Astrocyte (in vitro differentiated cells and primary cell): ENCODE measurements around the gene MDK. TPM values are rescaled to one million over a fixed set of nuclear protein-coding genes. Genes with fewer than 3 reads are reported as not detected.
A peak's percentile ranks its signal among the peaks of the same experiment; 100 is the strongest.

Experiments
- DNase-seq: peaks from one replicate; pipeline ENCODE4 v3.0.0-alpha.2; 2010; ENCODE audit warnings: low read depth
- FAIRE-seq: peaks from 2 replicates; lab custom pipeline; 2011; peaks lifted over from hg19 to GRCh38; lab: Jason Lieb, UNC
- H2AFZ ChIP-seq: 2 replicates; pipeline ENCODE4 v1.6.0; 2012; ENCODE audit warnings: low read depth, low read length, inconsistent platforms
- H3K27ac ChIP-seq: 2 replicates; pipeline ENCODE4 v1.5.1; 2011; ENCODE audit warnings: low read depth, low read length, inconsistent platforms
- H3K27me3 ChIP-seq: 2 replicates; pipeline ENCODE4 v1.6.0; 2011; ENCODE audit warnings: low read length, inconsistent platforms; ENCODE audit not compliant: insufficient read depth
- H3K36me3 ChIP-seq: 2 replicates; pipeline ENCODE4 v1.5.1; 2011; ENCODE audit warnings: low read length, inconsistent platforms; ENCODE audit not compliant: insufficient read depth
- H3K4me1 ChIP-seq: 2 replicates; pipeline ENCODE4 v1.5.1; 2011; ENCODE audit warnings: low read length, inconsistent platforms; ENCODE audit not compliant: insufficient read depth
- H3K4me2 ChIP-seq: 2 replicates; pipeline ENCODE4 v1.6.0; 2012; ENCODE audit warnings: low read length, inconsistent platforms
- H3K4me3 ChIP-seq: 2 replicates; pipeline ENCODE4 v1.5.1; 2011; ENCODE audit warnings: low read depth, mild to moderate bottlenecking, low read length, inconsistent platforms; ENCODE audit not compliant: insufficient read depth
- H3K79me2 ChIP-seq: 2 replicates; pipeline ENCODE4 v1.6.0; 2012; ENCODE audit warnings: mild to moderate bottlenecking, low read length, inconsistent platforms; ENCODE audit not compliant: insufficient read depth
- H3K9ac ChIP-seq: 2 replicates; pipeline ENCODE4 v1.6.0; 2012; ENCODE audit warnings: mild to moderate bottlenecking, low read length, inconsistent platforms
- H3K9me3 ChIP-seq: 2 replicates; pipeline ENCODE4 v1.5.1; 2012; ENCODE audit warnings: low read depth, mild to moderate bottlenecking, low read length, inconsistent platforms; ENCODE audit not compliant: insufficient read depth
- H4K20me1 ChIP-seq: 2 replicates; pipeline ENCODE4 v1.6.0; 2012; ENCODE audit warnings: low read length, inconsistent platforms; ENCODE audit not compliant: insufficient read depth
- H3K27ac Mint-ChIP-seq: one replicate; pipeline ENCODE4 v1.8.0; 2021; ENCODE audit warnings: mild to moderate bottlenecking, mixed read lengths; ENCODE audit not compliant: unreplicated experiment
- H3K27me3 Mint-ChIP-seq: one replicate; pipeline ENCODE4 v1.8.0; 2021; ENCODE audit warnings: low read depth, mixed read lengths; ENCODE audit not compliant: unreplicated experiment
- H3K36me3 Mint-ChIP-seq: one replicate; pipeline ENCODE4 v1.8.0; 2021; ENCODE audit warnings: low read depth, mixed read lengths; ENCODE audit not compliant: unreplicated experiment
- H3K4me1 Mint-ChIP-seq: one replicate; pipeline ENCODE4 v1.8.0; 2021; ENCODE audit warnings: low read depth, mixed read lengths; ENCODE audit not compliant: unreplicated experiment
- H3K4me3 Mint-ChIP-seq: one replicate; pipeline ENCODE4 v1.8.0; 2021; ENCODE audit warnings: mild to moderate bottlenecking, moderate library complexity, mixed read lengths; ENCODE audit not compliant: unreplicated experiment
- H3K9me3 Mint-ChIP-seq: one replicate; pipeline ENCODE4 v1.8.0; 2021; ENCODE audit warnings: mild to moderate bottlenecking, mixed read lengths; ENCODE audit not compliant: unreplicated experiment
- EZH2 ChIP-seq: IDR thresholded peaks from 2 replicates; pipeline ENCODE4 v1.6.1; 2012; ENCODE audit warnings: mild to moderate bottlenecking, low read length, inconsistent platforms; ENCODE audit not compliant: insufficient read depth
- total RNA-seq: library from RNA; stranded (reverse); gene quantifications from 2 replicates; pipeline ENCODE4 v1.2.1, GENCODE V29; 2021
- TF ChIP-seq, protein P1 (sequence below): IDR thresholded peaks from 2 replicates; pipeline ENCODE4 v1.5.1; 2011; ENCODE audit warnings: low read depth, mild to moderate bottlenecking, inconsistent platforms, low read length, moderate library complexity; ENCODE audit not compliant: insufficient read depth

Gene MDK
- total RNA-seq, 1 donor from 2014 or later = 325 TPM

DNA sequence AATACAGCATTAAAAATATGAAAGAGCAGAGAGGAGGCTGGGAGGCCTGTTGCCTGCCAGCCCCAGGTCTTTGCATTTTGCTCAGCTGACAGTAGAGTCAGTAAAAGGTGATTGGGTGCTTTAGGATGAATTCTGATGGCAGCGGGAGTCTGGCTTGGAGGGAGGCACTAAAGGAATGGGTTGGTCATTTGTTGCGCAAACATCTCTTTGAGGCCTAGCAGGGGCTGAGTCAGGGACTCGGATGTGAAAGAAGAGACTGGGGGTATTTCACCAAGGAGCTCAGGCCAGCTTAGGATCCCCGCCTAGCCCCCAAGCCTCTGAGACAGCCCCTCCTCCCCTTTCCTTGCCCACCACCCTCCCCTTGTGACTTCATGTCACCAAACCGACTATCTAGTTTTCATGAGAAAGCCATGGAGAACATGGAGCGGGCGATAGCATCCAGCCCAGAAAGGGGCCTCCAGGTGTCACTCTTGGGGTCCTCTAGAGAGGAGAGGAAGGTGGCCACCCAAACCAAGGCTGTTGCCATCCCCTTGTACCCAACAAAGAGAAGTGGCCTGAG lies 24.5 kb upstream of the MDK start:
- Mint-ChIP-seq H3K27me3 (no peaks in the 10 kb centered on the region), H3K36me3 (peaks cover 6% of the 10 kb centered on the region), H3K4me3 (peak overlapping the region; percentile 47), H3K27ac (peak overlapping the region; percentile 77), H3K4me1 (peaks cover 13% of the 10 kb centered on the region), H3K9me3 (no peaks in the 10 kb centered on the region)
- peak; percentile 29 for DNase-seq
- no peak overlapping the region for H3K9ac ChIP-seq
- H2AFZ ChIP-seq = no peak overlapping the region
- TF ChIP-seq EZH2 = no peak
- TF ChIP-seq, protein P1, sequence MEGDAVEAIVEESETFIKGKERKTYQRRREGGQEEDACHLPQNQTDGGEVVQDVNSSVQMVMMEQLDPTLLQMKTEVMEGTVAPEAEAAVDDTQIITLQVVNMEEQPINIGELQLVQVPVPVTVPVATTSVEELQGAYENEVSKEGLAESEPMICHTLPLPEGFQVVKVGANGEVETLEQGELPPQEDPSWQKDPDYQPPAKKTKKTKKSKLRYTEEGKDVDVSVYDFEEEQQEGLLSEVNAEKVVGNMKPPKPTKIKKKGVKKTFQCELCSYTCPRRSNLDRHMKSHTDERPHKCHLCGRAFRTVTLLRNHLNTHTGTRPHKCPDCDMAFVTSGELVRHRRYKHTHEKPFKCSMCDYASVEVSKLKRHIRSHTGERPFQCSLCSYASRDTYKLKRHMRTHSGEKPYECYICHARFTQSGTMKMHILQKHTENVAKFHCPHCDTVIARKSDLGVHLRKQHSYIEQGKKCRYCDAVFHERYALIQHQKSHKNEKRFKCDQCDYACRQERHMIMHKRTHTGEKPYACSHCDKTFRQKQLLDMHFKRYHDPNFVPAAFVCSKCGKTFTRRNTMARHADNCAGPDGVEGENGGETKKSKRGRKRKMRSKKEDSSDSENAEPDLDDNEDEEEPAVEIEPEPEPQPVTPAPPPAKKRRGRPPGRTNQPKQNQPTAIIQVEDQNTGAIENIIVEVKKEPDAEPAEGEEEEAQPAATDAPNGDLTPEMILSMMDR = no peak
- H3K4me2 ChIP-seq = no peak overlapping the region
- H3K4me1 ChIP-seq = peaks cover 13% of the 10 kb centered on the region
- peaks cover 62% of the 10 kb centered on the region for H4K20me1 ChIP-seq
- no peaks in the 10 kb centered on the region for H3K9me3 ChIP-seq
- peaks cover 65% of the 10 kb centered on the region for H3K79me2 ChIP-seq
- no peak for FAIRE-seq
- H3K27me3 ChIP-seq = no peaks in the 10 kb centered on the region
- H3K36me3 ChIP-seq = no peaks in the 10 kb centered on the region
- no peak overlapping the region for H3K27ac ChIP-seq
- H3K4me3 ChIP-seq = no peak overlapping the region

DNA sequence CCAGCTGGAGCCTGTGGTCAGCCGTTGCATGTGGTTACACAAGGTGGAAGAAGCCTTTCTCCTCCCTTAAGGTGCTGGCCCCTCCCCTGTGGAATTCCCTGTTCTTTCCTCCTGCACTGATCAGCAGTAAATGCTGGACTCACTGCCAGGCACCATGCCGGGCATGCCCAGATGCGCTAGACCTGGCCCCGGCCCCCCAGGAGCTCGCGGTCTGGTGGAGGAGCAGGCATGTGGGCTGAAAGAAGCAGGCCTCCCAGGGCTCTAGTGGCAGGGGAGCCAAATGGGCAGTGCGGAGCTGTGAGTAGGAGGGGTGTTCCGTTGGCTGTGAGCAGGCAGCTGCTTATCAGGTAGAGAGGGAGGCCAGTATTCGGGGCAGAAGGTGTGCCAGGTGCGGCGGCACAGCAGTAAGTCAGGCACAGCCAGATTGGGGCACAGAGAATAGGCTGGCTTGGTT lies 24.0 kb upstream of the MDK start:
- Histone ChIP-seq H3K4me3 (no peak overlapping the region), H3K27ac (no peak overlapping the region), H3K27me3 (no peaks in the 10 kb centered on the region), H3K9me3 (no peaks in the 10 kb centered on the region), H3K4me1 (peaks cover 18% of the 10 kb centered on the region), H3K4me2 (no peak overlapping the region), H3K79me2 (peaks cover 65% of the 10 kb centered on the region), H4K20me1 (peaks cover 57% of the 10 kb centered on the region), H2AFZ (no peak overlapping the region), H3K9ac (no peak overlapping the region), H3K36me3 (no peaks in the 10 kb centered on the region)
- Mint-ChIP-seq H3K9me3 (no peaks in the 10 kb centered on the region), H3K4me1 (peaks cover 16% of the 10 kb centered on the region), H3K36me3 (peaks cover 6% of the 10 kb centered on the region), H3K27ac (no peak overlapping the region), H3K27me3 (no peaks in the 10 kb centered on the region), H3K4me3 (no peak overlapping the region)
- no peak for TF ChIP-seq EZH2
- TF ChIP-seq, protein P1 = no peak
- DNase-seq = no peak
- no peak for FAIRE-seq

DNA sequence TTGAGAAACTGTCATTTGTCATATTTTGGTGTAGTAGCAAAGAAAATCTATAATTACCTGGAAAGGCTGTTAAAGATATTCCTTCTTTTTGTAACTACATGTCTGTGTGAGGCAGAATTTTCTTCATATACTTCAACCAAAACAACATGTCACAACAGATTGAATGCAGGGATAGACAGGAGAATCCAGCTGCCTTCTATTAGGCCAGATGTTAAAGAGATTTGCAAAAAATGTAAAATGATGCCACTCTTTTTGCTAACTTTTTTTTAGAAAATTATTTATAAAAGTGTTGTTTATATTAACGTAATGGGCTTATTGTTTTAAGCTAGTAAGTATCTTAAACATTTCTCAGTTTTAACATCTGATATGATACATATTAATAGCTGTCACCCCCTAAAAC lies 21.5 kb upstream of the MDK start:
- Histone ChIP-seq H4K20me1 (peaks cover 55% of the 10 kb centered on the region), H3K9me3 (no peaks in the 10 kb centered on the region), H3K4me2 (no peak overlapping the region), H3K36me3 (no peaks in the 10 kb centered on the region), H3K9ac (no peak overlapping the region), H3K27me3 (no peaks in the 10 kb centered on the region), H3K4me3 (no peak overlapping the region), H2AFZ (no peak overlapping the region), H3K27ac (no peak overlapping the region), H3K4me1 (peaks cover 34% of the 10 kb centered on the region), H3K79me2 (peaks cover 60% of the 10 kb centered on the region)
- TF ChIP-seq EZH2 = no peak
- TF ChIP-seq, protein P1 = no peak
- Mint-ChIP-seq H3K4me1 (peaks cover 27% of the 10 kb centered on the region), H3K4me3 (no peak overlapping the region), H3K27ac (no peak overlapping the region), H3K9me3 (no peaks in the 10 kb centered on the region), H3K36me3 (peaks cover 6% of the 10 kb centered on the region), H3K27me3 (no peaks in the 10 kb centered on the region)
- no peak for DNase-seq
- FAIRE-seq = no peak
